K562 (cell line): ENCODE results near the gene PHETA2. TPM values are rescaled to one million over a fixed set of nuclear protein-coding genes. Genes with fewer than 3 reads are reported as not detected.

Experiments used
- ARID2 ChIP-seq: fragments of 450-650 bp; IDR thresholded peaks from 2 replicates; pipeline ENCODE4 v1.6.1; 2017; ENCODE audit warnings: antibody characterized with exemption, mild to moderate bottlenecking
- CEBPG ChIP-seq, 3 experiments: fragments of 200-800 bp in 1 of 3; sonication (Bioruptor generic) in 1 of 3; sonication (generic) in 1 of 3; formaldehyde crosslinking in 1 of 3; IDR thresholded peaks in 2 of 3; conservative IDR thresholded peaks in 1 of 3; 2 replicates each; pipeline versions ENCODE4 v1.6.1 to v1.8.0; 2016 to 2022; ENCODE audit warnings: missing compliant biosample characterization in 2 of 3, missing genetic modification characterization in 2 of 3, mild to moderate bottlenecking in 1 of 3, missing genetic modification reagents in 1 of 3
- FIP1L1 ChIP-seq: fragments of 200-400 bp; formaldehyde crosslinking; IDR thresholded peaks from 2 replicates; pipeline ENCODE4 v1.6.1; 2018; ENCODE audit warnings: mild to moderate bottlenecking, low read depth, low read length; ENCODE audit not compliant: poor library complexity, severe bottlenecking
- ILK ChIP-seq: fragments of 450-650 bp; IDR thresholded peaks from 2 replicates; pipeline ENCODE4 v1.6.1; 2016; ENCODE audit warnings: missing genetic modification characterization, low read depth, mild to moderate bottlenecking, missing compliant biosample characterization, moderate library complexity, borderline replicate concordance
- KLF16 ChIP-seq: IDR thresholded peaks from 2 replicates; pipeline ENCODE4 v1.6.1; 2016; ENCODE audit warnings: antibody characterized with exemption
- NFRKB ChIP-seq: fragments of 450-650 bp; IDR thresholded peaks from 2 replicates; pipeline ENCODE4 v1.6.1; 2016; ENCODE audit warnings: low read depth
- NONO ChIP-seq, 2 experiments: fragments of 200-400 bp in 1 of 2; fragments of 450-650 bp in 1 of 2; formaldehyde crosslinking in 1 of 2; IDR thresholded peaks; 2 replicates each; pipeline ENCODE4 v1.6.1; 2017; ENCODE audit warnings: low read depth in 2 of 2, mild to moderate bottlenecking in 2 of 2, moderate library complexity in 2 of 2, low read length in 1 of 2
- RBBP5 ChIP-seq: fragments of 200-600 bp; sonication (generic); IDR thresholded peaks from 2 replicates; pipeline ENCODE4 v1.6.1; 2012; ENCODE audit warnings: borderline replicate concordance, mild to moderate bottlenecking, low read length, control low read depth, inconsistent platforms; ENCODE audit not compliant: insufficient read depth, poor library complexity, severe bottlenecking
- RBM17 ChIP-seq: fragments of 200-400 bp; formaldehyde crosslinking; IDR thresholded peaks from 2 replicates; pipeline ENCODE4 v1.6.1; 2017; ENCODE audit warnings: low read depth, mild to moderate bottlenecking, low read length, borderline replicate concordance
- SLC30A9 ChIP-seq: fragments of 250-450 bp; sonication (Bioruptor Pico); IDR thresholded peaks from 2 replicates; pipeline ENCODE4 v1.8.0; 2022; ENCODE audit warnings: mild to moderate bottlenecking, moderate library complexity
- SOX6 ChIP-seq: fragments of 450-650 bp; IDR thresholded peaks from 2 replicates; pipeline ENCODE4 v1.6.1; 2014; ENCODE audit warnings: mild to moderate bottlenecking
- SREBF2 ChIP-seq: sonication (generic); formaldehyde crosslinking; IDR thresholded peaks from 2 replicates; pipeline ENCODE4 v1.4.0; 2020; ENCODE audit warnings: mild to moderate bottlenecking, missing genetic modification reagents
- TAF1 ChIP-seq: IDR thresholded peaks from 2 replicates; pipeline ENCODE4 v1.6.1; 2011; ENCODE audit warnings: mild to moderate bottlenecking, low read length, moderate library complexity; ENCODE audit not compliant: insufficient read depth, control insufficient read depth, severe bottlenecking; ENCODE audit errors: extremely low read depth
- ZKSCAN1 ChIP-seq: fragments of 150-350 bp; IDR thresholded peaks from 2 replicates; pipeline ENCODE4 v1.6.1; 2016; ENCODE audit warnings: low read depth, low read length
- ZNF212 ChIP-seq: fragments of 450-650 bp; formaldehyde crosslinking; IDR thresholded peaks from 2 replicates; pipeline ENCODE4 v1.4.0; 2020; ENCODE audit warnings: mild to moderate bottlenecking
- ZNF217 ChIP-seq: sonication (generic); formaldehyde crosslinking; IDR thresholded peaks from 2 replicates; pipeline ENCODE4 v1.8.0; 2022; ENCODE audit warnings: mild to moderate bottlenecking, missing genetic modification reagents
- ZNF324 ChIP-seq: fragments of 250-450 bp; sonication (Bioruptor Pico); IDR thresholded peaks from 2 replicates; pipeline ENCODE4 v1.4.0; 2020; ENCODE audit warnings: mild to moderate bottlenecking
- ZNF431 ChIP-seq: sonication (generic); formaldehyde crosslinking; IDR thresholded peaks from 2 replicates; pipeline ENCODE4 v1.8.0; 2022; ENCODE audit warnings: mild to moderate bottlenecking, missing genetic modification reagents
- ZNF76 ChIP-seq: fragments of 250-450 bp; sonication (Bioruptor Pico); IDR thresholded peaks from 2 replicates; pipeline ENCODE4 v1.4.0; 2020; ENCODE audit warnings: mild to moderate bottlenecking, moderate library complexity, borderline replicate concordance
- polyA plus RNA-seq, 8 experiments: library from polyadenylated mRNA; depleted of rRNA in 4 of 8; stranded (reverse) in 5 of 8; unstranded in 3 of 8; fragments of >200 nt; fragmentation: Nextera tagmentation in 2 of 8; fragmentation: Illumina TruSeq in 1 of 8; extraction: Ambion mirVana in 2 of 8; extraction: Trizol in 1 of 8; gene quantifications; 2 replicates each; pipeline versions ENCODE4 v1.2.1 to v1.2.3, GENCODE V29; 2011 to 2014; ENCODE audit warnings: inconsistent platforms in 1 of 8, missing spikeins in 1 of 8
- total RNA-seq, 7 experiments: library from RNA; depleted of rRNA in 6 of 7; stranded (reverse); fragments of >200 nt in 6 of 7; fragmentation: Illumina TruSeq in 2 of 7; extraction: Trizol in 2 of 7; gene quantifications; 2 replicates each; pipeline versions ENCODE4 v1.2.1 to v1.2.3, GENCODE V29; 2011 to 2021; ENCODE audit warnings: low replicate concordance in 1 of 7
- TF ChIP-seq, protein P1 (sequence below): fragments of 450-650 bp; IDR thresholded peaks from one replicate; pipeline ENCODE4 v1.6.1; 2018; ENCODE audit warnings: mild to moderate bottlenecking, moderate library complexity; ENCODE audit not compliant: partially characterized antibody
- TF ChIP-seq, protein P2 (sequence below): sonication (generic); IDR thresholded peaks from 2 replicates; pipeline ENCODE4 v1.6.1; 2016
- TF ChIP-seq, protein P3 (sequence below): fragments of 250-450 bp; sonication (Bioruptor Pico); IDR thresholded peaks from 2 replicates; pipeline ENCODE4 v1.5.0; 2020; ENCODE audit warnings: mild to moderate bottlenecking, borderline replicate concordance
- TF ChIP-seq, protein P4 (sequence below): fragments of 250-450 bp; sonication (Bioruptor Pico); IDR thresholded peaks from 2 replicates; pipeline ENCODE4 v1.9.0; 2021; ENCODE audit warnings: mild to moderate bottlenecking

PHETA2 gene
- total and polyA plus RNA-seq, 9 of the 15 experiments (the other 6 are each of a cell fraction or from before 2014, with no cell fraction given) = 0.07 to 0.22 (median 0.08) TPM; not detected in 5

DNA sequence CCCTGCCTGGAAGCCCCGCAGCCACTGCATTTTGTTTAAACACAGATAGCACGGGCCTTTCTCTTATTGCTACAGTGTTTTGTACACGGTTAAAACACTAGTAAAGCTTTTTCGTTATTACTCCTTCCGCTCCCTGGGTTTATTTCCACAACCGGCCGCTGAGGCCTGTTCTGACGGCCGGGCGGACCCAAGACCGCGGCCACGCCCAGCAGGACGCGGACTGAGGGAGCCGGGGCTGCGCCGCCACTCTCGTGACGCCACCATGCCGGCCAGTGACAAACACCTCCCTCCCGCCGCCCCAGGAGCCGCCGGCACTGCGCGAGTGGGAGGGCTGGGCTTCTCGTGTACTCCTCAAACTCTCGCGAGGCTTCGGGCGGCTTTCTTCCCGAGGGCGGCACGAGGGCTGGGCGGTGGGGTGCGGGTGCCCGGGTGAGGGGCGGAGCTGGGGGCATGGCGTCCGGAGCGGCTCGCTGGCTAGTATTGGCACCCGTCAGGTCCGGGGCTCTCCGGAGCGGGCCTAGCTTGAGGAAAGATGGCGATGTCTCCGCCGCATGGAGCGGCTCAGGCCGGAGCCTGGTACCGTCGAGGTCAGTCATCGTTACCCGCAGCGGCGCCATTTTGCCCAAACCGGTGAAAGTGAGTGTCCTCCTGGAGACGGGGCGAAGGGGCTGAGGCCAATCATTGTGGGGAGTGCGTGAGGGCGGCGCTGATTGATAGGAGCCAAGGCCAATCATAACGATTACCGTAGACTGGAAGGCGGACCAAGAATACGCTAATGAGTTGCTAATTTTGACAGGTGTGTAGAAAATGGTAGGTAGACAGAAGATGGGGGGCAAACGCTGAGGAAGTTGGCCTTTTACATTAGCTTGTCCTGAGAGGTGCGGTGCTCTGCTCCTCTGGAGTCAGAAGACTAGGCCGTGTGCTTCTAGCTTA lies 5.5 kb downstream of the PHETA2 start, which contains the start of gene SMDT1 (continued):
- TF ChIP-seq, protein P1, sequence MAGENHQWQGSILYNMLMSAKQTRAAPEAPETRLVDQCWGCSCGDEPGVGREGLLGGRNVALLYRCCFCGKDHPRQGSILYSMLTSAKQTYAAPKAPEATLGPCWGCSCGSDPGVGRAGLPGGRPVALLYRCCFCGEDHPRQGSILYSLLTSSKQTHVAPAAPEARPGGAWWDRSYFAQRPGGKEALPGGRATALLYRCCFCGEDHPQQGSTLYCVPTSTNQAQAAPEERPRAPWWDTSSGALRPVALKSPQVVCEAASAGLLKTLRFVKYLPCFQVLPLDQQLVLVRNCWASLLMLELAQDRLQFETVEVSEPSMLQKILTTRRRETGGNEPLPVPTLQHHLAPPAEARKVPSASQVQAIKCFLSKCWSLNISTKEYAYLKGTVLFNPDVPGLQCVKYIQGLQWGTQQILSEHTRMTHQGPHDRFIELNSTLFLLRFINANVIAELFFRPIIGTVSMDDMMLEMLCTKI = no peak
- TF ChIP-seq ZNF212 (no peak), CEBPG (CRISPR knock-in tag; IDR thresholded peaks at IDR 0.05) (no peak), CEBPG (tag; conservative IDR thresholded peaks at IDR 0.05 in 1 of 2, IDR thresholded peaks at IDR 0.05 in 1 of 2) (no peak), ILK (tag) (no peak), ZNF76 (CRISPR knock-in tag) (no peak), SLC30A9 (CRISPR knock-in tag) (no peak), SREBF2 (CRISPR knock-in tag) (no peak), RBBP5 (peak; percentile 84), FIP1L1 (peak; percentile 39), KLF16 (no peak), ZKSCAN1 (no peak), ARID2 (no peak), ZNF324 (no peak), ZNF431 (CRISPR knock-in tag) (no peak), NFRKB (peak; percentile 91), TAF1 (peak; percentile 82), SOX6 (0 out of 2 replicates have a peak, but pooled peaks have one; percentile 9), ZNF217 (CRISPR knock-in tag) (no peak), RBM17 (no peak), NONO (IDR thresholded peaks at IDR 0.05; ENCODE audit: low read depth in 2 of 2, low read length in 1 of 2) (peak in 1 of 2 experiments; percentile 40; a peak in 1 of 4 replicates)
- TF ChIP-seq, protein P2, sequence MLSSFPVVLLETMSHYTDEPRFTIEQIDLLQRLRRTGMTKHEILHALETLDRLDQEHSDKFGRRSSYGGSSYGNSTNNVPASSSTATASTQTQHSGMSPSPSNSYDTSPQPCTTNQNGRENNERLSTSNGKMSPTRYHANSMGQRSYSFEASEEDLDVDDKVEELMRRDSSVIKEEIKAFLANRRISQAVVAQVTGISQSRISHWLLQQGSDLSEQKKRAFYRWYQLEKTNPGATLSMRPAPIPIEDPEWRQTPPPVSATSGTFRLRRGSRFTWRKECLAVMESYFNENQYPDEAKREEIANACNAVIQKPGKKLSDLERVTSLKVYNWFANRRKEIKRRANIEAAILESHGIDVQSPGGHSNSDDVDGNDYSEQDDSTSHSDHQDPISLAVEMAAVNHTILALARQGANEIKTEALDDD = no peak
- TF ChIP-seq, protein P3, sequence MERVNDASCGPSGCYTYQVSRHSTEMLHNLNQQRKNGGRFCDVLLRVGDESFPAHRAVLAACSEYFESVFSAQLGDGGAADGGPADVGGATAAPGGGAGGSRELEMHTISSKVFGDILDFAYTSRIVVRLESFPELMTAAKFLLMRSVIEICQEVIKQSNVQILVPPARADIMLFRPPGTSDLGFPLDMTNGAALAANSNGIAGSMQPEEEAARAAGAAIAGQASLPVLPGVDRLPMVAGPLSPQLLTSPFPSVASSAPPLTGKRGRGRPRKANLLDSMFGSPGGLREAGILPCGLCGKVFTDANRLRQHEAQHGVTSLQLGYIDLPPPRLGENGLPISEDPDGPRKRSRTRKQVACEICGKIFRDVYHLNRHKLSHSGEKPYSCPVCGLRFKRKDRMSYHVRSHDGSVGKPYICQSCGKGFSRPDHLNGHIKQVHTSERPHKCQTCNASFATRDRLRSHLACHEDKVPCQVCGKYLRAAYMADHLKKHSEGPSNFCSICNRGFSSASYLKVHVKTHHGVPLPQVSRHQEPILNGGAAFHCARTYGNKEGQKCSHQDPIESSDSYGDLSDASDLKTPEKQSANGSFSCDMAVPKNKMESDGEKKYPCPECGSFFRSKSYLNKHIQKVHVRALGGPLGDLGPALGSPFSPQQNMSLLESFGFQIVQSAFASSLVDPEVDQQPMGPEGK (CRISPR knock-in tag) = no peak
- TF ChIP-seq, protein P4, sequence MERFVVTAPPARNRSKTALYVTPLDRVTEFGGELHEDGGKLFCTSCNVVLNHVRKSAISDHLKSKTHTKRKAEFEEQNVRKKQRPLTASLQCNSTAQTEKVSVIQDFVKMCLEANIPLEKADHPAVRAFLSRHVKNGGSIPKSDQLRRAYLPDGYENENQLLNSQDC (CRISPR knock-in tag) = no peak
